Fibroblast of lung (primary cell): ENCODE measurements around the gene KCNJ4.

Source experiments
- CTCF ChIP-seq, 2 donors: IDR thresholded peaks in 1 of 2; conservative IDR thresholded peaks in 1 of 2; 1 replicate in 1 of 2; 2 replicates in 1 of 2; pipeline ENCODE4 v1.5.1; 2011 to 2012; ENCODE audit warnings: low read length in 2 of 2, control low read depth in 1 of 2, inconsistent platforms in 1 of 2, low read depth in 1 of 2, mild to moderate bottlenecking in 1 of 2
- EZH2 ChIP-seq: IDR thresholded peaks from 2 replicates; pipeline ENCODE4 v1.5.1; 2012; ENCODE audit warnings: low read length, control low read depth, mild to moderate bottlenecking; ENCODE audit errors: missing control alignments

- TF ChIP-seq CTCF (conservative IDR thresholded peaks at IDR 0.05 in 1 of 2, IDR thresholded peaks at IDR 0.05 in 1 of 2; ENCODE audit: low read depth in 1 of 2, low read length in 2 of 2) (no peak), EZH2 (no peak)
Observed at GRCh38 chr22:38471237-38471636, 16.2 kb upstream of the KCNJ4 start.
